Measurements from ENCODE around the gene GRHL1. TPM values are rescaled to one million over a fixed set of nuclear protein-coding genes. Genes with fewer than 3 reads are reported as not detected.

The GRHL1 gene
- polyA plus RNA-seq, 1 experiment = 1.7 TPM

- no peak for TF ChIP-seq CTCF (IDR thresholded peaks at IDR 0.05; ENCODE audit: insufficient read depth, low read depth, low read length)
- ChIA-PET CTCF (interaction anchor here (1.3 kb wide), 1 partner anchor 138 kb away, joined by 5 read pairs; no protein-coding TSS in a partner anchor), POLR2A (no interaction called here)
- DNase-seq (ENCODE audit: low read depth) = no peak
- Histone ChIP-seq H3K36me3 (ENCODE audit: control insufficient read depth, insufficient read depth, low read length) (no peaks in the 10 kb centered on the region), H3K4me3 (ENCODE audit: low read depth, low read length) (peak overlapping the region; percentile 52), H3K27me3 (ENCODE audit: control insufficient read depth, insufficient read depth, low read length) (no peaks in the 10 kb centered on the region; the same call in 1 of the 2 replicates)
Observed at GRCh38 chr2:9951272-9951521, 296 bp upstream of the GRHL1 start.

GRCh38 chr2:9952286-9952737 is 819 bp downstream of the GRHL1 start:
- Histone ChIP-seq H3K4me3 (ENCODE audit: low read depth, low read length) (peak overlapping the region; percentile 58), H3K36me3 (ENCODE audit: control insufficient read depth, insufficient read depth, low read length) (no peaks in the 10 kb centered on the region), H3K27me3 (ENCODE audit: control insufficient read depth, insufficient read depth, low read length) (no peaks in the 10 kb centered on the region)
- ChIA-PET POLR2A (no interaction called here), CTCF (interaction anchor here (1.1 kb wide), 1 partner anchor 11 kb away, joined by 3 read pairs; no protein-coding TSS in a partner anchor)
- DNase-seq (ENCODE audit: low read depth) = no peak
- TF ChIP-seq CTCF (IDR thresholded peaks at IDR 0.05; ENCODE audit: insufficient read depth, low read depth, low read length) = no peak

DNA sequence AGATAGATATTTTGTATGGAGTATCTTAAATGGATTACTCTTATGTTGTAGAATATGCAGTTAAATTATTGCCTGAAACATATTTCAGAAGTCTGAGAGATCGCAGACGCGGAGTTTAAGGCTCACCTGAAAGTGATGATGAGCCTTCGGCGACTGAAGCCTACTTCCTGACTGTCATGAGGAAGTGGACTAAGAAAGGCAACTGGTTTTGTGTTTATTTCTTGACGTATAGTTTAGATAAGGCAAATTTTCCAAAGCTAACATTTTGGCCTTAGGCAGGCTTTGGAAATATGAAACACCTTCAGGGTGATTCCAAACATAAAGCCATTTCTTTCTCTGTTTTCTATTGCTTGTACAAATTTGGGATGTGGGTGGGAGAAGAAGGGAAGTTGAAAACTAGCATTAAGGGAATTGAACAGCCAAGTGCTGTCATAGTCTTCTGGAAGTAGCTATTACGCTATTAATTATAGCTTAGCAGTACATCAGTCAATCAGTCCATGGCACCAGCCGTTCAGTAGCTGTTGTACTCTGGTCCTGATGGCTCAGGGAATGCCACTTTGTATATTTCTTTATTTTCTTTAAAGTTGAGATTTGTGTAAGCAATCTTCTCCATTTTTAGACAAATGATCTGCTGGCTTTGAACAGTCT is 1.5 kb downstream of the GRHL1 start:
- Histone ChIP-seq H3K27me3 (ENCODE audit: control insufficient read depth, insufficient read depth, low read length) (no peaks in the 10 kb centered on the region), H3K4me3 (ENCODE audit: low read depth, low read length) (no peak overlapping the region), H3K36me3 (ENCODE audit: control insufficient read depth, insufficient read depth, low read length) (no peaks in the 10 kb centered on the region)
- CTCF ChIA-PET = interaction anchor here (0.6 to 1.1 kb wide), 3 partner anchors 11 to 113 kb away, joined by 3 read pairs; no protein-coding TSS in a partner anchor
- no peak for DNase-seq (ENCODE audit: low read depth)
- no peak for TF ChIP-seq CTCF (IDR thresholded peaks at IDR 0.05; ENCODE audit: insufficient read depth, low read depth, low read length)
- POLR2A ChIA-PET = no interaction called here

DNA sequence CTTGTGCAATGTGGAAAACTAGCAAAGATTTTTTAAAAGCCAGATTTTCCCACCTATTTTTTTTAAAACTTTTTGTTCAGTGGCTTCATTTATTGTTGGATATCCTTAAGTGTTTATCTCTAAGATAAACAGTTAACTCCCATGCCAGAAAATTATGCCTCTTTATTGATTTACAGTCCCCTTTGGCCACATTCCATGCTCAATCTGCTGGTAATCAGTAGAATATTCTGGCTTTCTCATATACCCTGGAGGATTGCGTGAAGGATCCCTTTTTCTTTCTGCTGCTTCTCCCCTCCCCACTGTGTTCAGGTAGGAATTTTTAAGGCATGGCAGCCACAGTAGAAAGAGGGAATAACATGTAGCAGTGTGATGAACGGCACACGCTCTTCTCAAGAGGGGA is 2.6 kb downstream of the GRHL1 start:
- POLR2A ChIA-PET = no interaction called here

DNA sequence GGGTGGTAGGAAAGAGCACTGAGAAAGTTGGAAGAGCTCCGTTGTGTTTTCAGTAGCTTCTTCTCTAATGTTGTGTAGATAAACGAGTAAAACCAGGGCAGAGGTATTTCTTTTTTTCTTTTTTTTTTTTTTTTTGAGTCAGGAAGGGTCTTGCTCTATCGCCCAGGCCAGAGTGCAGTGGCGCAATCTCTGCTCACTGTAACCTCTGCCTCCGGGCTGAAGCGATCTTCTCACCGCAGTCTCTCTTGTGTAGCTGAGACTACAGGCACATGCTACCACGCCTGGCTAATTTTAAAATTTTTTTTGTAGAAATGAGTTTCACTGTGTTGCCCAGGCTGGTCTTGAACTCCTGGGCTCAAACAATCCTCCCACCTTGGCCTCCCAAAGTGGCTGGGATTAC is 6.6 kb downstream of the GRHL1 start:
- ChIA-PET CTCF (no interaction called here), POLR2A (no interaction called here)
- no peak for TF ChIP-seq CTCF (IDR thresholded peaks at IDR 0.05; ENCODE audit: insufficient read depth, low read depth, low read length)
- Histone ChIP-seq H3K27me3 (ENCODE audit: control insufficient read depth, insufficient read depth, low read length) (no peaks in the 10 kb centered on the region), H3K4me3 (ENCODE audit: low read depth, low read length) (no peak overlapping the region), H3K36me3 (ENCODE audit: control insufficient read depth, insufficient read depth, low read length) (no peaks in the 10 kb centered on the region)
- DNase-seq (ENCODE audit: low read depth) = no peak

More for the DNA sequence above, 2.6 kb downstream of the GRHL1 start:
- CTCF ChIA-PET = no interaction called here
- Histone ChIP-seq H3K36me3 (ENCODE audit: control insufficient read depth, insufficient read depth, low read length) (no peaks in the 10 kb centered on the region), H3K27me3 (ENCODE audit: control insufficient read depth, insufficient read depth, low read length) (no peaks in the 10 kb centered on the region), H3K4me3 (ENCODE audit: low read depth, low read length) (no peak overlapping the region)
- DNase-seq (ENCODE audit: low read depth) = no peak
- no peak for TF ChIP-seq CTCF (IDR thresholded peaks at IDR 0.05; ENCODE audit: insufficient read depth, low read depth, low read length)

All from BJ (cell line).